Measurements from ENCODE around the gene EPB41L5. TPM values are rescaled to one million over a fixed set of nuclear protein-coding genes. Genes with fewer than 3 reads are reported as not detected.
A peak's percentile ranks its signal among the peaks of the same experiment; 100 is the strongest.

The EPB41L5 gene
- total RNA-seq, 1 experiment from 2014 or later, result 19.0 TPM

- Mint-ChIP-seq H3K27ac (ENCODE audit: low read depth, unreplicated experiment) (no peak overlapping the region), H3K36me3 (ENCODE audit: insufficient read depth, unreplicated experiment) (peaks cover 10% of the 10 kb centered on the region), H3K9me3 (ENCODE audit: unreplicated experiment) (peaks cover 12% of the 10 kb centered on the region), H3K4me1 (ENCODE audit: insufficient read depth, unreplicated experiment) (peaks cover 6% of the 10 kb centered on the region), H3K4me3 (ENCODE audit: unreplicated experiment) (no peak overlapping the region), H3K27me3 (ENCODE audit: insufficient read depth, unreplicated experiment) (no peaks in the 10 kb centered on the region)
- intact Hi-C loops (cut with micrococcal nuclease), result no loop called here
- no peak for TF ChIP-seq CTCF (IDR thresholded peaks at IDR 0.05; ENCODE audit: unreplicated experiment)
- CTCF ChIA-PET, result interaction anchor here (0.6 to 1.2 kb wide), 3 partner anchors 9 to 421 kb away, joined by 3 read pairs; no protein-coding TSS in a partner anchor
- POLR2A ChIA-PET, result interaction anchor here (0.6 kb wide), 1 partner anchor 50 kb away, joined by 3 read pairs; no protein-coding TSS in a partner anchor
- DNase-seq (ENCODE audit: unreplicated experiment), result no peak
- no TSS peak for BruUV-seq (replicated peaks)
These were observed 39.7 kb downstream of the EPB41L5 start for GRCh38 chr2:120052597-120052996.

GRCh38 chr2:120053891-120054290 lies 41.0 kb downstream of the EPB41L5 start:
- H3K36me3 Mint-ChIP-seq (ENCODE audit: insufficient read depth, unreplicated experiment), result peaks cover 10% of the 10 kb centered on the region
- H3K9me3 Mint-ChIP-seq (ENCODE audit: unreplicated experiment), result peaks cover 5% of the 10 kb centered on the region
- peak; percentile 9 for DNase-seq (ENCODE audit: unreplicated experiment)
- POLR2A ChIA-PET, result no interaction called here
- TF ChIP-seq CTCF (IDR thresholded peaks at IDR 0.05; ENCODE audit: unreplicated experiment), result no peak
- intact Hi-C loops (cut with micrococcal nuclease), result no loop called here
- H3K27ac Mint-ChIP-seq (ENCODE audit: low read depth, unreplicated experiment), result no peak overlapping the region
- no TSS peak for BruUV-seq (replicated peaks)
- no peak overlapping the region for H3K4me3 Mint-ChIP-seq (ENCODE audit: unreplicated experiment)
- no peaks in the 10 kb centered on the region for H3K27me3 Mint-ChIP-seq (ENCODE audit: insufficient read depth, unreplicated experiment)
- peaks cover 6% of the 10 kb centered on the region for H3K4me1 Mint-ChIP-seq (ENCODE audit: insufficient read depth, unreplicated experiment)
- CTCF ChIA-PET, result no interaction called here

DNA sequence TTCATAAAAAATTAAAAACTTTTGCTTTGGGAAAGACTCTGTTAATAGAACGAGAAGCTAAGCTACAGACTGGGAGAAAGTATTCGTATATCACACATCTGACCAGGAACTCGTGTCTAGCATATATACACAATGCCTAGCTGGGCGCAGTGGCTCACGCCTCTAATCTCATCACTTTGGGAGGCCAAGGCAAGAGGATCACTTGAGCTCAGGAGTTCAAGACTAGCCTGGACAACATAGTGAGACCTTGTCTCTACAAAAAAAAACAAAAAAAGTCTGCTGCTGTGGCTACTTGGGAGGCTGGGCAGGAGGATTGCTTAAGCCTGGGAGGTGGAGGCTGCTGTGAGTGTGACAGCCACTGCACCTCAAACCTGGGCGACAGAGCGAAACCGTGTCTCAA lies 46.6 kb downstream of the EPB41L5 start:
- Mint-ChIP-seq H3K27me3 (ENCODE audit: insufficient read depth, unreplicated experiment) (no peaks in the 10 kb centered on the region), H3K27ac (ENCODE audit: low read depth, unreplicated experiment) (no peak overlapping the region)

DNA sequence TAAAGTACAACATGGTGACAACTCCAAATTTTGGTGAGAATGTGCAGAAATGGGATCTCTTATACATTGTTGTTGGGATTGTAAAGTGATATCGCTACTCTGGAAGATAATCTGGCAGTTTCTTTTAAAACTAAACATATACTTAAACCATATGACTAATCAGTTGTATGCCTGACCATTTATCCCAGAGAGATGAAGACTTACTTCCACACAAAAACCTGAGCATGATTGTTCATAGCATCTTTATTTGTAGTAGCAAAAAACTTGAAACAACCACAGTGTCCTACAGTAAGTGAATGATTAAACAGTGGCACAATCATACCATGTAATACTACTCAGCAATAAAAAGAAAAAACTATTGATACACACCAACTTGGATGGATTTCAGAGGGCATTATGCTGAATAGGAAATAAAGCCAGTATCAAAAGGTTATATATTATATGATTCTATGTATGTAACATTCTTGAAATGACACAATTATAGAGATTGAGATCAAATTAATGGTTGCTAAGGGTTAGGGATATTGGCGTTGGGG lies 47.3 kb downstream of the EPB41L5 start:
- POLR2A ChIA-PET, result interaction anchor here (0.6 to 1.2 kb wide), 3 partner anchors 47 to 844 kb away, joined by 3 to 5 read pairs (median 3); partner anchors contain the start of gene EPB41L5
- Mint-ChIP-seq H3K36me3 (ENCODE audit: insufficient read depth, unreplicated experiment) (peaks cover 11% of the 10 kb centered on the region), H3K4me1 (ENCODE audit: insufficient read depth, unreplicated experiment) (peaks cover 8% of the 10 kb centered on the region), H3K27me3 (ENCODE audit: insufficient read depth, unreplicated experiment) (no peaks in the 10 kb centered on the region), H3K4me3 (ENCODE audit: unreplicated experiment) (no peak overlapping the region), H3K27ac (ENCODE audit: low read depth, unreplicated experiment) (no peak overlapping the region), H3K9me3 (ENCODE audit: unreplicated experiment) (no peaks in the 10 kb centered on the region)
- no peak for DNase-seq (ENCODE audit: unreplicated experiment)
- CTCF ChIA-PET, result no interaction called here
- TF ChIP-seq CTCF (IDR thresholded peaks at IDR 0.05; ENCODE audit: unreplicated experiment), result no peak
- intact Hi-C loops (cut with micrococcal nuclease), result no loop called here
- BruUV-seq (replicated peaks), result no TSS peak

More for the DNA sequence above, 46.6 kb downstream of the EPB41L5 start:
- no peak for TF ChIP-seq CTCF (IDR thresholded peaks at IDR 0.05; ENCODE audit: unreplicated experiment)
- Mint-ChIP-seq H3K9me3 (ENCODE audit: unreplicated experiment) (no peaks in the 10 kb centered on the region), H3K4me1 (ENCODE audit: insufficient read depth, unreplicated experiment) (peaks cover 6% of the 10 kb centered on the region), H3K4me3 (ENCODE audit: unreplicated experiment) (no peak overlapping the region), H3K36me3 (ENCODE audit: insufficient read depth, unreplicated experiment) (peaks cover 11% of the 10 kb centered on the region)
- ChIA-PET CTCF (no interaction called here), POLR2A (interaction anchor here (0.6 to 1.2 kb wide), 3 partner anchors 46 to 843 kb away, joined by 3 to 5 read pairs (median 3); partner anchors contain the start of gene EPB41L5)
- no peak for DNase-seq (ENCODE audit: unreplicated experiment)
- intact Hi-C loops (cut with micrococcal nuclease), result no loop called here
- BruUV-seq (replicated peaks), result no TSS peak

All from MCF 10A (cell line).